ENCODE data around the gene PDLIM7.

Gene PDLIM7

GRCh38 chr5:177439518-177440053, 57.8 kb downstream of the PDLIM7 start:
- H3K4me1 ChIP-seq (ENCODE audit: low read length), result peaks cover 23% of the 10 kb centered on the region
- peaks cover 17% of the 10 kb centered on the region for H3F3A ChIP-seq (ENCODE audit: insufficient read depth, low read length)
- H3K9ac ChIP-seq (ENCODE audit: low read length), result no peak overlapping the region
- peaks cover 4% of the 10 kb centered on the region for H3K36me3 ChIP-seq (replicated peaks; ENCODE audit: insufficient read depth, low read length)
- H2AFZ ChIP-seq (ENCODE audit: low read length), result no peak overlapping the region
- no peak for TF ChIP-seq EZH2phosphoT487 (IDR thresholded peaks at IDR 0.05; ENCODE audit: low read length)
- TF ChIP-seq EZH2 (optimal IDR thresholded peaks at IDR 0.05; ENCODE audit: low read depth, low read length), result no peak
- no peak for TF ChIP-seq CTCF (IDR thresholded peaks at IDR 0.05; ENCODE audit: low read length)
- DNase-seq, result no peak
- no peak overlapping the region for H3K4me3 ChIP-seq (ENCODE audit: low read length)
- H3K79me2 ChIP-seq (ENCODE audit: low read length), result peaks cover 18% of the 10 kb centered on the region
- H3K27ac ChIP-seq (ENCODE audit: low read length), result no peak overlapping the region
- H3K9me2 ChIP-seq (replicated peaks; ENCODE audit: insufficient read depth, low read length), result no peaks in the 10 kb centered on the region
- no peaks in the 10 kb centered on the region for H3K9me3 ChIP-seq (replicated peaks; ENCODE audit: insufficient read depth, low read length)
- no peaks in the 10 kb centered on the region for H4K20me1 ChIP-seq (ENCODE audit: insufficient read depth, low read length)
- H3K4me2 ChIP-seq (ENCODE audit: low read depth, low read length), result no peak overlapping the region
- H3K27me3 ChIP-seq (replicated peaks; ENCODE audit: insufficient read depth, low read length), result no peaks in the 10 kb centered on the region

GRCh38 chr5:177438468-177438867, 58.9 kb downstream of the PDLIM7 start:
- Histone ChIP-seq H3K9me3 (replicated peaks; ENCODE audit: insufficient read depth, low read length) (no peaks in the 10 kb centered on the region), H3F3A (ENCODE audit: insufficient read depth, low read length) (peaks cover 6% of the 10 kb centered on the region), H2AFZ (ENCODE audit: low read length) (no peak overlapping the region), H3K36me3 (replicated peaks; ENCODE audit: insufficient read depth, low read length) (peaks cover 11% of the 10 kb centered on the region), H3K4me2 (ENCODE audit: low read depth, low read length) (no peak overlapping the region), H3K9me2 (replicated peaks; ENCODE audit: insufficient read depth, low read length) (no peaks in the 10 kb centered on the region), H3K27me3 (replicated peaks; ENCODE audit: insufficient read depth, low read length) (no peaks in the 10 kb centered on the region), H3K27ac (ENCODE audit: low read length) (no peak overlapping the region), H3K4me3 (ENCODE audit: low read length) (no peak overlapping the region), H3K79me2 (ENCODE audit: low read length) (peaks cover 25% of the 10 kb centered on the region), H3K4me1 (ENCODE audit: low read length) (0 out of 2 replicates have a peak, but pooled peaks cover 12% of the 10 kb centered on the region), H4K20me1 (ENCODE audit: insufficient read depth, low read length) (no peaks in the 10 kb centered on the region), H3K9ac (ENCODE audit: low read length) (no peak overlapping the region)
- TF ChIP-seq EZH2 (optimal IDR thresholded peaks at IDR 0.05; ENCODE audit: low read depth, low read length), result no peak
- TF ChIP-seq EZH2phosphoT487 (IDR thresholded peaks at IDR 0.05; ENCODE audit: low read length), result no peak
- TF ChIP-seq CTCF (IDR thresholded peaks at IDR 0.05; ENCODE audit: low read length), result no peak
- DNase-seq, result no peak

GRCh38 chr5:177437623-177438022, 59.8 kb downstream of the PDLIM7 start:
- Histone ChIP-seq H3K4me3 (ENCODE audit: low read length) (no peak overlapping the region), H3K4me1 (ENCODE audit: low read length) (peaks cover 4% of the 10 kb centered on the region), H4K20me1 (ENCODE audit: insufficient read depth, low read length) (no peaks in the 10 kb centered on the region), H3F3A (ENCODE audit: insufficient read depth, low read length) (peaks cover under 1% of the 10 kb centered on the region; the same call in 1 of the 2 replicates), H3K4me2 (ENCODE audit: low read depth, low read length) (no peak overlapping the region), H3K79me2 (ENCODE audit: low read length) (peaks cover 34% of the 10 kb centered on the region), H3K36me3 (replicated peaks; ENCODE audit: insufficient read depth, low read length) (peaks cover 11% of the 10 kb centered on the region), H3K9me3 (replicated peaks; ENCODE audit: insufficient read depth, low read length) (no peaks in the 10 kb centered on the region), H3K27me3 (replicated peaks; ENCODE audit: insufficient read depth, low read length) (no peaks in the 10 kb centered on the region), H3K27ac (ENCODE audit: low read length) (no peak overlapping the region), H3K9me2 (replicated peaks; ENCODE audit: insufficient read depth, low read length) (no peaks in the 10 kb centered on the region), H2AFZ (ENCODE audit: low read length) (no peak overlapping the region), H3K9ac (ENCODE audit: low read length) (no peak overlapping the region)
- no peak for DNase-seq
- TF ChIP-seq CTCF (IDR thresholded peaks at IDR 0.05; ENCODE audit: low read length) (no peak), EZH2phosphoT487 (IDR thresholded peaks at IDR 0.05; ENCODE audit: low read length) (no peak), EZH2 (optimal IDR thresholded peaks at IDR 0.05; ENCODE audit: low read depth, low read length) (no peak)

All from MM.1S (cell line).